ENCODE data around the gene RNF135.
"Not testable (repeated sequence)": the region's sequence is repeated elsewhere in the genome, so short reads cannot be mapped to it uniquely, and the experiment has no call there.

The RNF135 gene

DNA sequence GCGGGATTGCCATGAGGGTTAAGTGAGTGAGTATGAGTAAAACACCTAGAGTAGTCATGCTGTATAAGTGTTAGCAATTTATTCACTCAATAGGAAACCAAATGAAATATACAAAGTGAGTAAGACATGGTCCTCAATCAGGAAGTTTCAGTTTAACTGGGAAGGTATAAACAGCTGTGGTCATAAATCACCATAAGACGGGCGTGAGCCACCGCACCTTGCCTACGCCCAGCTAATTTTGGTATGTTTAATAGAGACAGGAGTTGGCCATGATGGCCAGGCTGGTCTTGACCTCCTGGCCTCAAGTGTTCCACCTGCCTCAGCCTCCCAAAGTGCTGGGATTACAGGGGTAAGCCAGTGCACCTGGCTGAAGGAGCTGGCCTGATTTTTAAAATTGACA lies 27.0 kb downstream of the RNF135 start:
- no peak for DNase-seq (ENCODE audit: low read depth in 2 of 2, low spot score in 1 of 2)

- no peak for DNase-seq (ENCODE audit: low read depth in 2 of 2, low spot score in 1 of 2)
These were observed 31.2 kb downstream of the RNF135 start for GRCh38 chr17:31002047-31002446.

- no peak for DNase-seq (ENCODE audit: low read depth in 2 of 2, low spot score in 1 of 2)
These were observed 32.5 kb downstream of the RNF135 start for GRCh38 chr17:31003225-31003866.

GRCh38 chr17:31004160-31004559 lies 33.3 kb downstream of the RNF135 start:
- no peak for DNase-seq (ENCODE audit: low read depth in 2 of 2, low spot score in 1 of 2)

DNA sequence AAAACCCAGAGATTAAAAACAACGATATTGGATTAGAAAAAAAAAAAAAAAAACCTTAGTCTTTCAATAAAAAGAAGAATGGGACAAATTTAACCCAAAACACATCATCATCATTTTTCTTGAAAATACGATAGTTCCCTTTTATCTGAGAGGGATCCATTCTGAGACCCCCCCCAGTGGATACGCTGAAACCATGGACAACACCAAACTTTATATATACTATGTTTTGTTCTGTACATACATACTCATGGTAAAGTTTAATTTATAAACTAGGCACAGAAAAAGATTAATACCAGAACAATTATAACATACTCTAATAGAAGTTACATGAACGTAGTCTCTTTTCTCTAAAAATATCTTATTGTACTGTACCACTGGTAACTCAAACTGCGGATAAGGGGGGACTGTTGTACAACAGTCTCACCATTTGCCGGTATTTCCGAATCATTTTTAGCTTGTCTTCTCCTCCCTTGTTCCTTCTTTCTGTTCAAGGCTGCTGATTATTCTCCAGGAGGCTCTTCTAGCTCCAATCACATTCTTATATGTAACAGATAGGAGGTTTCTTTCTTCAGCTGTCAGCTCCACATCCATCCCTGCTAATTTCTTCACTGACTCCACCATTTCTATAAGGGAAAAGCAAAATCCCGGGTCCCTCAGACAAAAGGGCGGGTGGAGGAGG lies 37.0 kb downstream of the RNF135 start:
- no peak for DNase-seq (ENCODE audit: low read depth in 2 of 2, low spot score in 1 of 2)

DNA sequence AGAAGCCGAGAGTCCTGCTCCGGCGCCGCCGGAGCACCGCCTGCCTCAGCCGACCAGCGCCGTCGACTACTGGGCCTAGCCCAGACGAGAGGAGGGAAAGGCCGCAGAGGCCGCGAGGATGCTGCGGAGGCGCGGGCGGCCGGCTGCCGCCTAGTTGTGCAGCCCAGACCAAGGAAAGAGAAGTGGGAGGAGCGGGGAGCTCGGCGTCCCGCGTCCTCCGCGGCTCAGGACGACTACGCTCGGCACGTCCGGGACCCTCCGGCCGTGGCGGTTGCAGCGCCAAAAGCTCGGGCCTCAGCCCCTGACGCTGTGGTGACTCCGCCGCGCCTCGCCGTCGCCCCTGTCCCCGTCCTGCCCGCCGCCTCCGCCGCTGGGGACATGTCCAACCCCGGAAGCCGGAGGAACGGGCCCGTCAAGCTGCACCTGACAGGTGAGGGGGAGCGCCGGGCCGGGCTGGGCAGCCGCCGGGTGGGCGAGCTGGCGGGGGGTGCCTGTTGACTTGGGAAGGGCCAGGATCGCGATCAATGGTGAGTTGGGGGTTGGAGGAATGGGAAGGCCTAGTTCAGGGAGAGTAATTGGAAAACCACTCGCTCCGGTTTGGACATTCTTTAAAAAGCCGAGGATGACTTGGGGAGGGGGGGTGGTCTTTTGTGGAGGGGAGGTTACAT lies 37.7 kb downstream of the RNF135 start:
- peak; percentile 5 to 11 for DNase-seq (ENCODE audit: low read depth in 2 of 2, low spot score in 1 of 2)

- DNase-seq (ENCODE audit: low read depth in 2 of 2, low spot score in 1 of 2) = not testable (repeated sequence)
These were observed 38.3 kb downstream of the RNF135 start for GRCh38 chr17:31009042-31009702.

GRCh38 chr17:31010014-31010413 lies 39.2 kb downstream of the RNF135 start:
- DNase-seq (ENCODE audit: low read depth in 2 of 2, low spot score in 1 of 2) = not testable (repeated sequence)

DNA sequence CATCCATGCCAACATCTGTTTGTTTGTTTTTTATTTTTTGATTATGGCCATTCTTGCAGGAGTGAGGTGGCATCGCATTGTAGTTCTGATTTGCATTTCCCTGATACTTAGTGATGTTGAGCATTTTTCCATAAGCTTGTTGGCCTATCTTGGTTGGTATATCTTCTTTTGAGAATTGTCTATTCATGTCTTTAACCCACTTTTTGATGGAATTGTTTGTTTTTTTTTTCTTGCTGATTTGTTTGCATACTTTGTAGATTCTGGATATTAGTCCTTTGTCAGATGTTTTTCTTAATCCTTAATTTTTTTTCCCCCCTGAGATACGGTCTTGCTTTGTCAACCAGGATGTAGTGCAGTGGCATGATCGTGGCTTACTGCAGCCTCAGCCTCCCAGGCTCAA lies 43.0 kb downstream of the RNF135 start:
- DNase-seq (ENCODE audit: low read depth in 2 of 2, low spot score in 1 of 2) = no peak

GRCh38 chr17:31015639-31016038 lies 44.8 kb downstream of the RNF135 start:
- no peak for DNase-seq (ENCODE audit: low read depth in 2 of 2, low spot score in 1 of 2)

DNA sequence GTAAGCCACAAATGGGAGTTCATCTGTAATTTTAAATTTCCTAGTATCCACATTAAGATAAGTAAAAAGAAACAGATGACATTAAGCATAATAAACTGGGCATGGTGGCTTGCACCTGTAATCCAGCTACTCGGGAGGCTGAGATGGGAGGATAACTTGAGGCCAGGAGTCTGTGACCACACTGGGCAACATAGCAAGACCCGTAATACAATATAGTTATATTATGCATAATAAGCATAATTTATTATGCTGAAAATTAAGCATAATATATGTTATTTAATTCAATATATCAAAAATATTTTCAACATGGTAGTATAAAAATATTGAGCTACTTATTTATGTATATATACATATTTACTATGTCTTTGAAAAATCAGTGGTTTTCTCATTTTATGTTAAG lies 48.2 kb downstream of the RNF135 start:
- no peak for DNase-seq (ENCODE audit: low read depth in 2 of 2, low spot score in 1 of 2)

DNA sequence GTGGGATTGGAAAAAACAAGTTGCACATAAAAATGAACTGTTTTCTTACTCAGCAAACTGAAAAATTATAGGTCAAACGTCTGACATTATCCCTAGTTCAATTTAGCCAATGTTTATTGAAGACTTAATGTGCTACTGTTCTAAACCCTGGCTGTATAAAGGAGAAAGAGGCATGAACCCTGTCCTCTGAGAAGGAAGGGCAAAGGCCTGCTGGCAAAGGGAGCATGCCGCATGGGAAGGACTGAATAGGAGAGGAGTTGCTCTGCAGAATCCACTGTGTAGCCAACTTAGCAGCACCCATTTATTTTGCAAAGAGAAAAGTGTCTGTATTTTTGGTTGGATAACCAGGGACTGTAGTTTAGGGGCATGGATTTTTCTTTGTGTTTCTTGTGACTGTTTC lies 52.3 kb downstream of the RNF135 start:
- not testable (repeated sequence) for DNase-seq (ENCODE audit: low read depth in 2 of 2, low spot score in 1 of 2)

- DNase-seq (ENCODE audit: low read depth in 2 of 2, low spot score in 1 of 2) = no peak
These were observed 61.0 kb downstream of the RNF135 start for GRCh38 chr17:31031841-31032240.

GRCh38 chr17:31035611-31036010 lies 64.8 kb downstream of the RNF135 start:
- DNase-seq (ENCODE audit: low read depth in 2 of 2, low spot score in 1 of 2) = not testable (repeated sequence)

DNA sequence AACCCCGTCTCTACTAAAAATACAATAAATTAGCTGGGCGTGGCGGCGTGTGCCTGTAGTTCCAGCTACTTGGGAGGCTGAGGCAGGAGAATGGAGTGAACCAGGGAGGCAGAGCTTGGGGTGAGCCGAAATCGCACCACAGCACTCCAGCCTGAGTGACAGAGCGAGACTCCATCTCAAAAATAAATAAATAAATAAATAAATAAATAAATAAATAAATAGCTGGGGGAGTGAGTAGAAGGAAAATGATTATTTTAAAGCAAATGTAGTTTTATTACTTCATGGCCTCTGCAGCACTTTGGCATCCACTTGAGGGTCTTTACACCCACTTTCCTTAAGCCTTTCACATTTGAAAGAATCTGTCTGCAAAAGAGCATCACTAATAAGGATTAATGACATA lies 70.0 kb downstream of the RNF135 start:
- DNase-seq (ENCODE audit: low read depth in 2 of 2, low spot score in 1 of 2) = not testable (repeated sequence)

GRCh38 chr17:31042378-31042777 lies 71.5 kb downstream of the RNF135 start:
- DNase-seq (ENCODE audit: low read depth in 2 of 2, low spot score in 1 of 2) = not testable (repeated sequence)

DNA sequence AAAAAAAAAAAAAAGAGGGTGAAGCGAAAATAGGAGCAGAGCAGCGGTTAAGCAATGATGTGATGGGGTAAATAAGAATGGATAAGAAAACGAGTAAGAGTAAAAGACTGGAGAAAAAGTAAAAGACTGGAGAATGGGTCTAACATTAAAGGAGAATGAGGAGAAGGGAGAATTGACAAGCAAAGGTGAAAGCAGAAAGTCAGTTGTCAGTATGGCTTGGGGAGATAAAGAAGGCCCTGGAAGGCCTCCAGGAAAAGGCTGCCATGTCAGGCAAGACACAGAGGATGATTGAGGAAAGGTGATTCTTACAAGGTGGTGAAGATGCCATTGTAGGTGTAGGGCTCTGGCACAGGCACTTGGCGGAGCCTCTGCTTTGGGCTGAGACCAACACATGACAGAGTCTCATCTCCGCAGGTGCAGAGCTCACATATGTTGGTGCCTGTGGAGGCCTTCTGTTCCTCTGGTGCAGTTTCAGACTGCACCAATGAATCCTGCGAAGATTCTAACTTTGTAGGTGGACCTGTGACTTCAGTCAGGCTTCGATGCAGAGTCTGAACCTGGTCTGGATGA lies 76.1 kb downstream of the RNF135 start:
- DNase-seq (ENCODE audit: low read depth in 2 of 2, low spot score in 1 of 2) = not testable (repeated sequence)

DNA sequence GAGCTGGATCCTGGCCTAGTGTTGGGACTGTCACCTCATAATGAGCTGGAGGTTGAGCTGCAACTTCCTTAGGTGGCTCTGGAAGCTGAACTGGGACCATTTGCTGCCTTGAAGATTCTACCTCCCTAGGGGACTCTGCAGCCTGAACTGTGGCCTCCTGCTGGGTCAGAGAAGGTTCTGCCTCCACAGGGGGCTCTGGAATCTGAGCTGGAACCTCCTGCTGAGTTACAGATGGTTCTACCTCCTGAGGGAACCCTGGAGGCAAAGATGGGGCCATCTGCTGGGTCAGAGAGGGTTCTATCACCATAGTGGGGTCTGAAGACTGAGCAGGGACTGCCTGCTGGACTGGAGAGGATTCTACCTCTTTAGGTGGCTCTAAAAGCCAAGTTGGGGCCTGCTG lies 77.3 kb downstream of the RNF135 start:
- DNase-seq (ENCODE audit: low read depth in 2 of 2, low spot score in 1 of 2) = no peak

DNA sequence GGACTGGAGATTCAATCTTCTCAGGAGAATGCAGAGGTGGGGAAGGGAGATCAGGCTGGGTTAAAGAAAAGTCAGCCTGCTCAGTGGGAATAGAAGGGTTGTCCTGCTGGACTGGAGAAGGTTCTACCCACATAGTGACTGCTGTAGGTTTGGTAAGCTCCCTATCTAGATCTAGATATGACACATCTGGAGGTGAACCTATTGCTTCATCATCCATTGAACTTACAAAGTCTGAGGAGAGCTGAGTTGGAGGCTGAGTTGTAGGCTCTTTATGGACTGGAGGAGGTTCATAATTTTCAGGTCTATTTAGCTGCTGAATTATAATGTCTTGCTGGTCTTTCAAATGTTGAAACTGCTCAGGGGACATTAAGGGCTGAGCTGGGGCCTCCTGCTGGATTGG lies 77.9 kb downstream of the RNF135 start:
- no peak for DNase-seq (ENCODE audit: low read depth in 2 of 2, low spot score in 1 of 2)

All from stimulated activated CD8-positive, alpha-beta memory T cell treated with anti-CD3 and anti-CD28 coated beads, Interleukin-4, amount 100 ng/mL, for 1 hour (primary cell).